ENCODE measurements around the gene ANKRD13A. TPM values are rescaled to one million over a fixed set of nuclear protein-coding genes. Genes with fewer than 3 reads are reported as not detected.
"Not testable (repeated sequence)": the region's sequence is repeated elsewhere in the genome, so short reads cannot be mapped to it uniquely, and the experiment has no call there.

The ANKRD13A gene
- total and polyA plus RNA-seq, 2 of the 8 experiments (the other 6 are each of a cell fraction or from before 2014, with no cell fraction given), result 16.8 to 21.4 TPM

GRCh38 chr12:110084314-110085015 lies 85.2 kb downstream of the ANKRD13A start (continued):
- no peak for TF ChIP-seq SIX5 (IDR thresholded peaks at IDR 0.05; ENCODE audit: low read depth, low read length)
- TF ChIP-seq YY1 (IDR thresholded peaks at IDR 0.05; ENCODE audit: low read depth, low read length), result no peak
- TF ChIP-seq FOSL1 (IDR thresholded peaks at IDR 0.05; ENCODE audit: insufficient read depth, low read depth, low read length), result no peak

- H3K56ac ChIP-seq (replicated peaks; ENCODE audit: insufficient read length, low read depth, low read length); H3K9me3 ChIP-seq (ENCODE audit: insufficient read depth in 2 of 2, low read depth in 1 of 2, low read length in 1 of 2); H3K18ac ChIP-seq (ENCODE audit: extremely low read depth, low read length); H3K36me3 ChIP-seq (ENCODE audit: control insufficient read depth in 2 of 4, insufficient read depth in 4 of 4, low read length in 3 of 4); H3K23me2 ChIP-seq (ENCODE audit: low read depth, low read length); H3K23ac ChIP-seq (ENCODE audit: insufficient read length); H2BK12ac ChIP-seq (ENCODE audit: low read depth, low read length); H2BK20ac ChIP-seq (ENCODE audit: low read length); H3K9ac ChIP-seq (replicated peaks in 1 of 4; ENCODE audit: extremely low read depth in 1 of 4, low read depth in 3 of 4, low read length in 3 of 4); FAIRE-seq; H4K8ac ChIP-seq (ENCODE audit: extremely low read depth, insufficient read depth, low read length); DNase-seq (ENCODE audit: low read depth in 1 of 2, low spot score in 2 of 2); H4K5ac ChIP-seq (ENCODE audit: insufficient read length, low read depth, low read length); H3K79me1 ChIP-seq (ENCODE audit: low read depth, low read length); H3K4ac ChIP-seq (replicated peaks; ENCODE audit: insufficient read length, low read depth, low read length); H2AFZ ChIP-seq (ENCODE audit: low read length); H3K4me1 ChIP-seq (replicated peaks in 1 of 4; ENCODE audit: control insufficient read depth in 3 of 4, insufficient read depth in 4 of 4, low read length in 3 of 4); POLR2A ChIA-PET (ENCODE audit: partially characterized antibody); H4K91ac ChIP-seq (replicated peaks; ENCODE audit: insufficient read length, low read length); H4K20me1 ChIP-seq (replicated peaks in 1 of 2; ENCODE audit: control insufficient read depth in 1 of 2, insufficient read depth in 2 of 2, low read length in 2 of 2); H3K79me2 ChIP-seq (ENCODE audit: control insufficient read depth in 1 of 2, insufficient read depth in 2 of 2, low read length in 2 of 2); H3K14ac ChIP-seq (ENCODE audit: insufficient read length); H3K27me3 ChIP-seq (replicated peaks in 1 of 4; ENCODE audit: control insufficient read depth in 3 of 4, extremely low read depth in 1 of 4, insufficient read depth in 3 of 4, low read length in 3 of 4); H2BK5ac ChIP-seq (ENCODE audit: low read depth, low read length); H2BK15ac ChIP-seq (ENCODE audit: low read length); H3K27ac ChIP-seq (ENCODE audit: low read depth, low read length); H2BK120ac ChIP-seq (replicated peaks; ENCODE audit: low read depth, low read length); H2AK5ac ChIP-seq (ENCODE audit: low read depth, low read length); H3K4me2 ChIP-seq (ENCODE audit: insufficient read depth in 1 of 2, low read depth in 2 of 2, low read length in 2 of 2); H3K4me3 ChIP-seq (ENCODE audit: extremely low read depth in 1 of 4, insufficient read depth in 2 of 4, low read depth in 3 of 4, low read length in 4 of 4): not testable (repeated sequence)
- CTCF ChIA-PET (ENCODE audit: partially characterized antibody), result interaction anchor here (3.4 to 6.1 kb wide), 2 partner anchors 11 to 14 kb away, joined by 17 to 24 read pairs; no protein-coding TSS in a partner anchor
- WGBS, 2 experiments (ENCODE audit: extremely low coverage in 1 of 2, insufficient coverage in 1 of 2, insufficient read length in 1 of 2, insufficient replicate concordance in 2 of 2, low coverage in 1 of 2, low lambda C conversion rate in 2 of 2, missing lambda C conversion rate in 1 of 2), result 90% methylated on average over 6 of the region's 6 CpGs; no CpG with 5 or more reads in 1 of the 2 experiments
Observed at GRCh38 chr12:110088216-110088615, 89.0 kb downstream of the ANKRD13A start.

All from H1 (cell line).